ENCODE data around the gene TBC1D16. TPM values are rescaled to one million over a fixed set of nuclear protein-coding genes. Genes with fewer than 3 reads are reported as not detected.

TBC1D16 gene
- total RNA-seq, 1 donor from 2014 or later: 19.3 TPM

DNA sequence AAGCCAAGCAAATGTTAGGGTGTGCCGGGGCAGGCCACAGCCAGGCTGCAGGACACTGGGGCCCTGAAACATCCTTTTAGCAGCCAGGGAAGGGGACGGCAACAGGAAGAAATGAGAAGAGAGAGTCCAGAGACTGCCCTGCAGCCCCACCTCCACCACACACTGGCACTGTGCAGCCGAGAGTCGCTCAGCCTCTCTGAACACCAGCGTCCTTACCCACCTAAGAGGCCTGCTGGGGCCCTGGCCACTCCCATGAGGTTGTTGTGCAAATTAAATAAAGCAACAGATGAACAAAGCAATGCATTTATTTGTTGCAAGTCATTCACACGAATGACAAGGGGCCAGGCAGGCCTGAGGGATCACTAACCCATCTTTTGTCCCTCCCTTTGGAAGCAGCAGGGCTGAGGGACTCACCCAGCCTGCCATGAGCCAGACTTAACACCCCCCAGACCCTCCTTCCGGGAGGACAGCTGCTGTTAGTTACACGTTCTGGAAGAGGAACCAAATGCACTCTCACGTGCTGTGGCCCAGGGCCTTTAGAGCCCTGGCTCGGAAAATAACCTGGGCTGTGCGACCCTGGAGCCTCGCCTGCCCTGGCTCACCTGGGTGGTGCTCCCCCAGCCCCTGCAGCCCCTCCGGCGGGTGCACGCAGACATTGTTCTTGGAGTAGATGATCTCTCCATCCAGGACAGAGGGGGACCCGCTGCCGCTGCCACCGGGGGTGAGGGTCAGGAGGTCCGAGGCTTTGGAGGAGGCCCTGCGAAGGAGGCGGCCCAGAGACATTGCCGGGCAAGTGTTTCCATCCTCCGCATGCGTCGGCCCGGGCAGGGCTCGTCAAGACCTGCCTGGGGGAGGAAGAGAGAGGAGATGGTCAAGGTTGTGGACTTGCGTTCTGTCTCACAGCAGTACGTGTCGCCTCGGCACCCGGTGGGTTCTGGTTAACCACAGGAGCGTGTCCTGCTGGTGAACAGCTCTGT is 22.6 kb downstream of the TBC1D16 start:
- H3K27me3 ChIP-seq (ENCODE audit: control insufficient read depth in 3 of 3, insufficient read depth in 3 of 3, low read length in 3 of 3): no peaks in the 10 kb centered on the region
- H3K36me3 ChIP-seq (ENCODE audit: control insufficient read depth in 3 of 3, insufficient read depth in 3 of 3, low read length in 3 of 3): peaks cover 0 to 10% (median 7%) of the 10 kb centered on the region in 3 donors
- H3K4me3 ChIP-seq (ENCODE audit: low read length in 3 of 3): no peak overlapping the region
- H3K9ac ChIP-seq (ENCODE audit: low read depth in 1 of 3, low read length in 3 of 3): no peak overlapping the region
- H3K27ac ChIP-seq (ENCODE audit: low read depth, low read length): no peak overlapping the region
- peaks cover 7 to 9% (median 7%) of the 10 kb centered on the region in 3 donors for H3K4me1 ChIP-seq (ENCODE audit: control insufficient read depth in 3 of 3, insufficient read depth in 3 of 3, low read length in 3 of 3)
- H3K9me3 ChIP-seq (ENCODE audit: control insufficient read depth in 3 of 3, low read length in 3 of 3): no peaks in the 10 kb centered on the region

DNA sequence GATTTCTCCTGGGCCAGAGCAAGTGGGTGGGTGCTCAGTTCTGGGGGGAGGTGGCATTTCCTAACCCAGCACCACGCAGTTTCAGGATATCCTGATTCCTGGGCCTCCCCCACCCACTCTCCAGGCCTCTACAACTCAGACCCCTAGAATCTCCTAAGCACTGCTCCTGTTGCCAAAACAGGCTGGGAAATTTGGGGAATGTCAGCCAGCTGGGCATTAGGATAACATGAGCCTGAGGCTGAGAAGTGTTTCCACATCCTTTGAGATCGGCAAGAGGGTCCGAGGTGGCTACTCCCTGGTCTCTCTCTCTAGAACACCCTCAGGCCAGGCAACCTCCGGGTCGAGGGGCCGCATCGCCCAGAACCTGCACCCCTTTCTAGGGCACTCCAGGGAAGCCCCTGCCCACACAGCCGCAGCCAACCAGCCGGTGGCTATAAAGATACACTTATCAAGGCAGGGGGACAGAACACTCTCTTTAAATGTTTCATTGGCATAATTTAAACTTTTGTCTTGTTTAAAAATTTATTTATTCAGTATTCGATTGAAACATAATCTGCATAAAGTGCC is 23.6 kb downstream of the TBC1D16 start:
- H3K4me1 ChIP-seq (ENCODE audit: control insufficient read depth in 3 of 3, insufficient read depth in 3 of 3, low read length in 3 of 3): peaks cover 7 to 9% (median 7%) of the 10 kb centered on the region in 3 donors
- H3K9ac ChIP-seq (ENCODE audit: low read depth in 1 of 3, low read length in 3 of 3): no peak overlapping the region

GRCh38 chr17:80010283-80010858 is 25.3 kb downstream of the TBC1D16 start:
- Histone ChIP-seq H3K36me3 (ENCODE audit: control insufficient read depth in 3 of 3, insufficient read depth in 3 of 3, low read length in 3 of 3) (peaks cover 0 to 10% (median 7%) of the 10 kb centered on the region in 3 donors), H3K27me3 (ENCODE audit: control insufficient read depth in 3 of 3, insufficient read depth in 3 of 3, low read length in 3 of 3) (no peaks in the 10 kb centered on the region), H3K27ac (ENCODE audit: low read depth, low read length) (no peak overlapping the region), H3K4me1 (ENCODE audit: control insufficient read depth in 3 of 3, insufficient read depth in 3 of 3, low read length in 3 of 3) (peaks cover 7 to 11% (median 9%) of the 10 kb centered on the region in 3 donors), H3K4me3 (ENCODE audit: low read length in 3 of 3) (no peak overlapping the region), H3K9ac (ENCODE audit: low read depth in 1 of 3, low read length in 3 of 3) (no peak overlapping the region), H3K9me3 (ENCODE audit: control insufficient read depth in 3 of 3, low read length in 3 of 3) (no peaks in the 10 kb centered on the region)

More for the DNA sequence above, 23.6 kb downstream of the TBC1D16 start:
- Histone ChIP-seq H3K27ac (ENCODE audit: low read depth, low read length) (no peak overlapping the region), H3K36me3 (ENCODE audit: control insufficient read depth in 3 of 3, insufficient read depth in 3 of 3, low read length in 3 of 3) (peaks cover 0 to 10% (median 7%) of the 10 kb centered on the region in 3 donors), H3K4me3 (ENCODE audit: low read length in 3 of 3) (no peak overlapping the region), H3K27me3 (ENCODE audit: control insufficient read depth in 3 of 3, insufficient read depth in 3 of 3, low read length in 3 of 3) (no peaks in the 10 kb centered on the region), H3K9me3 (ENCODE audit: control insufficient read depth in 3 of 3, low read length in 3 of 3) (no peaks in the 10 kb centered on the region)

DNA sequence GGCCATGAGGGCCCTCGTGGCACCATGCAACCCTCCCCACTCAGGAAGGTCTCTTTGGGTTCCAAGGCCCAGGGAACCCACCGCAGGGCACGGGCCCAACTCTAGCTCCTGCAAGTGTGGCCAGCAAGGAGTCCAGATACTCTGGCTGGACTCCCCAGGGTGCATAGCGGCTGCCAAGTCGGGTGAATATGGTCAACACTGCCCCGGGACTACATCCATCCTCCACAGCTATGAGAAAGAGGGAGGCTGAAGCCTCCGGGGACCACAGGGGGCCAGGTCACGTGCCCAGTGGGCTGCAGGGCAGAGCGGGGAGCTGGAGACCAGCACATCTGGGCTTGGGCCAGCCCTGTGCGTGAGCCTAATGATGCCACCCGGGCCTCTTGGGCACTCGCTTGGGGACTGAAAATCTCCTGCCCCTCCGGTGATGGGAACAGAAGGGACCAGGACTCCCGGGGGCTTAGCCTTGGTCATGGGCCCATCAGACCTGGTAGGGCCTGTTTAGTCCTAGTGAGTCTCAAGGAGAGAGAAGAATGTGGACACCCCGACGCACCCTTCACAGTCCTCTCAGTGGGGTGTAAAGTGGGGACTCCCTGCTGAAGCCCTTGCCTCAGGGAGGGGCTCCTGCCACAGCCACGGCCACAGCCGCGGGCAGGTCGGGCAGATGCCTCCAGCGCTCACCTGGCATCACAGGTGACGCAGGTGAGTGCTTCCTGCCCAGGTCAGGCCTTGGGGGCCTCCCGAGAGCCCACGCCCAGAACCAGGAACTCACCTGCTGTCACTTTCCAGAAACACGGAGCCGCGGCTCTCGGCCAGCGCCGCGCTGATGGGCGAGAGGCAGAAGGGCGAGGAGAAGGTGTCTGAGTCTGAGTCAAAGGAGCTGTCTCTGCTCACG is 26.0 kb downstream of the TBC1D16 start:
- Histone ChIP-seq H3K4me3 (ENCODE audit: low read length in 3 of 3) (no peak overlapping the region), H3K4me1 (ENCODE audit: control insufficient read depth in 3 of 3, insufficient read depth in 3 of 3, low read length in 3 of 3) (peaks cover 7 to 11% (median 9%) of the 10 kb centered on the region in 3 donors), H3K27ac (ENCODE audit: low read depth, low read length) (no peak overlapping the region), H3K9me3 (ENCODE audit: control insufficient read depth in 3 of 3, low read length in 3 of 3) (no peaks in the 10 kb centered on the region), H3K36me3 (ENCODE audit: control insufficient read depth in 3 of 3, insufficient read depth in 3 of 3, low read length in 3 of 3) (peaks cover 0 to 10% (median 7%) of the 10 kb centered on the region in 3 donors), H3K27me3 (ENCODE audit: control insufficient read depth in 3 of 3, insufficient read depth in 3 of 3, low read length in 3 of 3) (no peaks in the 10 kb centered on the region), H3K9ac (ENCODE audit: low read depth in 1 of 3, low read length in 3 of 3) (no peak overlapping the region)

DNA sequence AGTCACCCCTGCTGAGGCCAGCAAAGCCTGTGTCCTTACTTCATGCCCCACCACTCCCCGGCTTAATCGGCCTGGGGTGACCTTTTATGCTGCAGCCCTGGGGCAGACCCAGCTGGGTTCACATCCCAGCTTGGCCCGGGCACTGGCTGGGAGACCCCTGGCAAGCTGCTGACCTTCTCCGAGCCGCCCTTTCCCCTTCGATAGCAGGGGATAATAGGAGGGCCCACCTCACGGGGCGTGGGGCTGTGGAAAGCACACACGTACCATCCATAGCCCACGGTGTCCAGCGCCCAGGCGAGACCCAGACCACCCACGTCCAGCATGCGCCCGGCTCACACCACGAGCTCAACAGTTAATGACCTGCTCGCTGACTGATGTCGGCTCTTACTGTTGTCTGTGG is 26.8 kb downstream of the TBC1D16 start:
- Histone ChIP-seq H3K27ac (ENCODE audit: low read depth, low read length) (no peak overlapping the region), H3K36me3 (ENCODE audit: control insufficient read depth in 3 of 3, insufficient read depth in 3 of 3, low read length in 3 of 3) (peaks cover 0 to 10% (median 7%) of the 10 kb centered on the region in 3 donors), H3K4me3 (ENCODE audit: low read length in 3 of 3) (peak overlapping the region in 1 of 3 donors; percentile 5), H3K27me3 (ENCODE audit: control insufficient read depth in 3 of 3, insufficient read depth in 3 of 3, low read length in 3 of 3) (no peaks in the 10 kb centered on the region), H3K9me3 (ENCODE audit: control insufficient read depth in 3 of 3, low read length in 3 of 3) (no peaks in the 10 kb centered on the region), H3K4me1 (ENCODE audit: control insufficient read depth in 3 of 3, insufficient read depth in 3 of 3, low read length in 3 of 3) (peaks cover 7 to 11% (median 9%) of the 10 kb centered on the region in 3 donors), H3K9ac (ENCODE audit: low read depth in 1 of 3, low read length in 3 of 3) (peak overlapping the region in 1 of 3 donors; percentile 19)

- Histone ChIP-seq H3K4me1 (ENCODE audit: control insufficient read depth in 3 of 3, insufficient read depth in 3 of 3, low read length in 3 of 3) (peaks cover 7 to 11% (median 9%) of the 10 kb centered on the region in 3 donors), H3K9me3 (ENCODE audit: control insufficient read depth in 3 of 3, low read length in 3 of 3) (no peaks in the 10 kb centered on the region), H3K36me3 (ENCODE audit: control insufficient read depth in 3 of 3, insufficient read depth in 3 of 3, low read length in 3 of 3) (peaks cover 0 to 10% (median 6%) of the 10 kb centered on the region in 3 donors), H3K27me3 (ENCODE audit: control insufficient read depth in 3 of 3, insufficient read depth in 3 of 3, low read length in 3 of 3) (no peaks in the 10 kb centered on the region), H3K4me3 (ENCODE audit: low read length in 3 of 3) (peak overlapping the region in 2 of 3 donors; percentile 5 to 45), H3K9ac (ENCODE audit: low read depth in 1 of 3, low read length in 3 of 3) (peak overlapping the region in 1 of 3 donors; percentile 19), H3K27ac (ENCODE audit: low read depth, low read length) (no peak overlapping the region)
Measured at GRCh38 chr17:80008383-80008840, 27.3 kb downstream of the TBC1D16 start.

DNA sequence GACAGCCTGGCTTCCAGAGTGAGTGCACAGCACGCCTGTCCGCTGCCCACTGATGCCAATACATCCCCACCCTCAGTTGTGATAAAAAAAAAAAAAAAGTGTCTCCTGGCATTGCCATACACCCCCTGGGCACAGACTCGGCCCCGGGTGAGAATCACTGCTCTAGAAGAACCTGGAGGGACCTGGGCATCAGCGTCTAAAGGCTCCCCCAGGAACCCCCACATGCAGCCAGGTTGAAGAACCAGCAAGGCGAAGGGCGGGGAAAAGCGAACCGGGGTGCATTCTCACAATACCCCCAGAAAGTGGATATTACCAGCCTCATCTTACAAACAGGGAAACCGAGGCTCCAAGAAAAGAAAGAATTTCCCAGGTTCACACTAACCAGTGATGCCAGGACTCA is 27.7 kb downstream of the TBC1D16 start:
- Histone ChIP-seq H3K9me3 (ENCODE audit: control insufficient read depth in 3 of 3, low read length in 3 of 3) (no peaks in the 10 kb centered on the region), H3K36me3 (ENCODE audit: control insufficient read depth in 3 of 3, insufficient read depth in 3 of 3, low read length in 3 of 3) (peaks cover 0 to 9% (median 2%) of the 10 kb centered on the region in 3 donors), H3K4me1 (ENCODE audit: control insufficient read depth in 3 of 3, insufficient read depth in 3 of 3, low read length in 3 of 3) (peaks cover 7 to 11% (median 9%) of the 10 kb centered on the region in 3 donors), H3K9ac (ENCODE audit: low read depth in 1 of 3, low read length in 3 of 3) (no peak overlapping the region), H3K27ac (ENCODE audit: low read depth, low read length) (no peak overlapping the region), H3K4me3 (ENCODE audit: low read length in 3 of 3) (no peak overlapping the region), H3K27me3 (ENCODE audit: control insufficient read depth in 3 of 3, insufficient read depth in 3 of 3, low read length in 3 of 3) (no peaks in the 10 kb centered on the region)

- Histone ChIP-seq H3K27me3 (ENCODE audit: control insufficient read depth in 3 of 3, insufficient read depth in 3 of 3, low read length in 3 of 3) (no peaks in the 10 kb centered on the region), H3K9me3 (ENCODE audit: control insufficient read depth in 3 of 3, low read length in 3 of 3) (no peaks in the 10 kb centered on the region), H3K4me3 (ENCODE audit: low read length in 3 of 3) (no peak overlapping the region), H3K9ac (ENCODE audit: low read depth in 1 of 3, low read length in 3 of 3) (no peak overlapping the region), H3K27ac (ENCODE audit: low read depth, low read length) (no peak overlapping the region), H3K4me1 (ENCODE audit: control insufficient read depth in 3 of 3, insufficient read depth in 3 of 3, low read length in 3 of 3) (peaks cover 7 to 11% (median 9%) of the 10 kb centered on the region in 3 donors), H3K36me3 (ENCODE audit: control insufficient read depth in 3 of 3, insufficient read depth in 3 of 3, low read length in 3 of 3) (peaks cover 0 to 4% (median 2%) of the 10 kb centered on the region in 3 donors)
Measured at GRCh38 chr17:80006811-80007752, 28.6 kb downstream of the TBC1D16 start.

All from skeletal muscle tissue (tissue), 4 donors.